Measurements from ENCODE around the gene FXYD7.

FXYD7 gene

GRCh38 chr19:35199481-35199880, 56.4 kb downstream of the FXYD7 start:
- in situ Hi-C loops (cut with HindIII; ENCODE audit: low pct_unique_long_range_greater_than_20kb, low sequenced_read_pairs), result no loop called here
- no peak for TF ChIP-seq JUND (IDR thresholded peaks at IDR 0.05; ENCODE audit: low read depth)
- no peak for DNase-seq (ENCODE audit: low read depth in 1 of 2, low spot score in 1 of 2)

- no peak for DNase-seq (ENCODE audit: low read depth in 1 of 2, low spot score in 1 of 2)
- no peak for TF ChIP-seq JUND (IDR thresholded peaks at IDR 0.05; ENCODE audit: low read depth)
- in situ Hi-C loops (cut with HindIII; ENCODE audit: low pct_unique_long_range_greater_than_20kb, low sequenced_read_pairs), result no loop called here
These were observed 60.0 kb downstream of the FXYD7 start for GRCh38 chr19:35202722-35203688.
